ENCODE measurements around the gene CHKA.

Gene CHKA

DNA sequence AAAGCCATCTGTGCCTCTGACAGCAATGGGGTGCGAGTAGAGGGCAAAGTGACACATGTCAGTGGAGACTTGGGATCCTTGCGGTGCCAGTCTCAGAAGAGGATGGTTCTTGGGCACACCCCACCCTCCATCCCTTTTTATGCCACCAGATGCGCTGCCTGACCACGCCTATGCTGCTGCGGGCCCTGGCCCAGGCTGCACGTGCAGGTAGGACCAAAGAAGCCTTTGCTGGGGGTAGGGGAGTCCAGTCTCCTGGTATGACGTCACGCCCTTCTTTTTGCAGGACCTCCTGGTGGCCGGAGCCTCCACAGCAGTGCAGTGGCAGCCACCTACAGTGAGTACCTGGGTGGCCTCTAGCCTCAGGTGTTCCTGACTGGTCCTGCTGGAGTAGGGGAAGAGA lies 89.2 kb downstream of the CHKA start:
- peak overlapping the region; percentile 96 for H3K9ac ChIP-seq (ENCODE audit: insufficient read length, low read depth)
- no peak for DNase-seq (ENCODE audit: low read depth, low spot score)
- no peaks in the 10 kb centered on the region for H3K27me3 ChIP-seq (ENCODE audit: insufficient read depth, insufficient read length)
- H3K4me3 ChIP-seq (ENCODE audit: insufficient read length, low read depth), result no peak overlapping the region
- peaks cover 8% of the 10 kb centered on the region; the same call in 1 of the 2 replicates for H3K9me3 ChIP-seq (ENCODE audit: insufficient read depth, low read length)
- TF ChIP-seq YY1 (IDR thresholded peaks at IDR 0.05; ENCODE audit: insufficient read depth, insufficient read length), result no peak
- no peak for TF ChIP-seq ZNF274 (IDR thresholded peaks at IDR 0.05; ENCODE audit: low read depth, low read length)
- no peak for TF ChIP-seq SUZ12 (IDR thresholded peaks at IDR 0.05; ENCODE audit: extremely low read depth, insufficient read depth, insufficient read length)
- peaks cover 53% of the 10 kb centered on the region for H3K36me3 ChIP-seq (ENCODE audit: insufficient read depth, insufficient read length, low read length)
- H3K4me1 ChIP-seq (ENCODE audit: insufficient read depth, insufficient read length), result peaks cover 21% of the 10 kb centered on the region

DNA sequence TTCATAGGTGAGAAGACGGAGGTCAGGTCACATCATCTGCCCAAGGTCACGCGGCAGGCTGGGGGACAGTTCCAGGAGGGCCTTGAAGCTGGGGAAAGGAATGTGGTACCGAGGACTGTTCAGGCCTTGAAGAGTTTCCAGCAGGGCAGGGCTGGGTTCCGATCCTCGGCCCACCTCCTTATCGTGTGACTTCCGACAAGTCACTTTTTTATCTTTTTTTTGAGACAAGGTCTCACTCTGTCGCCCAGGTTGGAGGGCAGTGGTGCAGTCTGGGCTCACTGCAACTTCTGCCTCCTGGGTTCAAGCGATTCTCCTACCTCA lies 90.1 kb downstream of the CHKA start:
- Histone ChIP-seq H3K9ac (ENCODE audit: insufficient read length, low read depth) (peak overlapping the region; percentile 96), H3K27me3 (ENCODE audit: insufficient read depth, insufficient read length) (no peaks in the 10 kb centered on the region), H3K4me3 (ENCODE audit: insufficient read length, low read depth) (peak overlapping the region; percentile 92), H3K36me3 (ENCODE audit: insufficient read depth, insufficient read length, low read length) (peaks cover 51% of the 10 kb centered on the region), H3K4me1 (ENCODE audit: insufficient read depth, insufficient read length) (peaks cover 26% of the 10 kb centered on the region), H3K9me3 (ENCODE audit: insufficient read depth, low read length) (peaks cover 8% of the 10 kb centered on the region; the same call in 1 of the 2 replicates)
- no peak for DNase-seq (ENCODE audit: low read depth, low spot score)
- TF ChIP-seq ZNF274 (IDR thresholded peaks at IDR 0.05; ENCODE audit: low read depth, low read length), result no peak
- TF ChIP-seq YY1 (IDR thresholded peaks at IDR 0.05; ENCODE audit: insufficient read depth, insufficient read length), result no peak
- TF ChIP-seq SUZ12 (IDR thresholded peaks at IDR 0.05; ENCODE audit: extremely low read depth, insufficient read depth, insufficient read length), result no peak

DNA sequence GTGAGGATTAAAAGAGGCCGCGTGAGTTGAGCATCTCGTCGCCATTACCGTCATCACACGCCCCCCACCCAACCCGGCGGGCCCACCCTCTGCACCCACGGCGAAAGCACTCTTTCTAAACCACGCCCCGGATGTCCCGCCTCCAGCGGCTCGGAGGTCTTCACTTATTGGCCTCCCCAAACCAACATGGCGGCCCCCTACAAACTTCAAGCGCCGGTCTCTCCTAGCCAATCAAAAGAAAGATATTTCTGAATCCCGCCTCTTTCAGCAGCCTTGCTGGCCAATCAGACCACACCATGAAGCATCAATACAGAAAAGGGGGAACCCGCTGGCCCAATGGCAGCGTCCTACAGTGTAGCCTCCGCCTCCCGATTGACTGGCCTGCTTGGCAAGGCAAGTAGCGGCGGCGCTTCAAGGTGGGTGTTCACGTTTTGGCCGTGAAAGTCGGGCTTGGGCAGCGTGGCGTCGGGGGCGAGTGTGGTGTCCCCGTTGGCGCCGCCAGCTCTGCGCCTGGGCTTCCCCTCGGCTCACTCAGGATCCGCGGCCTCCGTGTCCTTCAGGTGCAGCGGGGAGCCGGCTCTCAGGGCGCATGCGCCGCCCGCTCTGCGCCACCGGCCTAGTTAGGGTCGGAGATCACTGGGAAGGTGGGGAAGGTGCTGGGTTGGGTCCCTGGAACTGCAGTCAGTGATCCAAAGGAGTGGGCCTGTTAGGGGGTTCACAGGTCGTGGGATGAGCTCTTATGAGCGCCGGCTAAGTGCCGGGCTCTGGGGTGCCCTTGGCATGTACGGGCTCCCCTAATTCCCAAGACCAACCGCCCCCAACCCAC lies 90.7 kb downstream of the CHKA start, which contains the start of gene NDUFS8:
TSS of gene NDUFS8 (plus strand) at position 364 of the 826 bp plus-strand sequence. CDS start 1,471 bp downstream, outside the sequence.
- DNase-seq (ENCODE audit: low read depth, low spot score), result peak; percentile 98
- H3K27me3 ChIP-seq (ENCODE audit: insufficient read depth, insufficient read length), result no peaks in the 10 kb centered on the region
- peaks cover 52% of the 10 kb centered on the region for H3K36me3 ChIP-seq (ENCODE audit: insufficient read depth, insufficient read length, low read length)
- peaks cover 8% of the 10 kb centered on the region; the same call in 1 of the 2 replicates for H3K9me3 ChIP-seq (ENCODE audit: insufficient read depth, low read length)
- peak within 1 kb of the TSS; percentile 92 for H3K4me3 ChIP-seq (ENCODE audit: insufficient read length, low read depth)
- TF ChIP-seq SUZ12 (IDR thresholded peaks at IDR 0.05; ENCODE audit: extremely low read depth, insufficient read depth, insufficient read length), result no peak
- peak; percentile 79 for TF ChIP-seq YY1 (IDR thresholded peaks at IDR 0.05; ENCODE audit: insufficient read depth, insufficient read length)
- H3K9ac ChIP-seq (ENCODE audit: insufficient read length, low read depth), result peak within 1 kb of the TSS; percentile 96
- H3K4me1 ChIP-seq (ENCODE audit: insufficient read depth, insufficient read length), result peaks cover 26% of the 10 kb centered on the region

DNA sequence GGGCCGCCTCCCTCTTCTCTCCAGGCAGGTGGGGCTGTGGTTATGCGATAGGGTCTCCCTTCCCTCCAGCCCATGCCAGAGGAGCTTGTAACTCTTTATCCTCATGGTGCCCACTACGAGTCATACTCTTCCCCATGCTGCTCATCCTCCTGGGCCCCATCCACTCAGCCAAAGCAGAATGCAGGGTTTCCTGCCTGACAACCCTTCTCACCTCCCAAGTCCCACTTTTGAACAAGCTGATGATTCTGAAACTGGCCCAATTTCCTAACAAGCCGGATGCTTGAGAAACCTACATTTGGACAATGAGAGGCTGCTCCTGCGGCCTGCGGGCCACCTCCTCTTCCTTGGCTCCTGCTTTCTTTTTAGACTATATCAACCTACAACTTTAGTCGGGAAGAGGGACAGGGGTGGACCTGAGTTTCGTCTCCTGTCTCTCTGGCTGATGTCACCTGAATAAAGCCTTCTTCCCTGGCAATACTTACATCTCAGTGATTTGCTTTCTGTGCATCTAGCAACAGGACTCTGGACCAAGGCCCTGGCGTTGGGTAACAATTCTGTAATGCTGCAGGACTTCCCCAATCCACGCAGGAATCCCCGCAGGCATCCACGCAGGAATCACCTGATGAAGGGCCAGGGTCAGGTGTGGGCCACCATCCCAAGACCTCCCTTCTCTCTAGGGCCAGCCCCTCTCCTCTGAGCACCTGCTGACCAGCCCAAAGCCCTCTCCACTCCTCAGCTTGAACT lies 92.2 kb downstream of the CHKA start:
- Histone ChIP-seq H3K4me1 (ENCODE audit: insufficient read depth, insufficient read length) (peaks cover 26% of the 10 kb centered on the region), H3K27me3 (ENCODE audit: insufficient read depth, insufficient read length) (no peaks in the 10 kb centered on the region), H3K9me3 (ENCODE audit: insufficient read depth, low read length) (peaks cover 8% of the 10 kb centered on the region; the same call in 1 of the 2 replicates), H3K36me3 (ENCODE audit: insufficient read depth, insufficient read length, low read length) (peaks cover 54% of the 10 kb centered on the region), H3K4me3 (ENCODE audit: insufficient read length, low read depth) (peak overlapping the region; percentile 81), H3K9ac (ENCODE audit: insufficient read length, low read depth) (peak overlapping the region; percentile 89)
- DNase-seq (ENCODE audit: low read depth, low spot score), result no peak
- no peak for TF ChIP-seq YY1 (IDR thresholded peaks at IDR 0.05; ENCODE audit: insufficient read depth, insufficient read length)
- no peak for TF ChIP-seq ZNF274 (IDR thresholded peaks at IDR 0.05; ENCODE audit: low read depth, low read length)
- no peak for TF ChIP-seq SUZ12 (IDR thresholded peaks at IDR 0.05; ENCODE audit: extremely low read depth, insufficient read depth, insufficient read length)

DNA sequence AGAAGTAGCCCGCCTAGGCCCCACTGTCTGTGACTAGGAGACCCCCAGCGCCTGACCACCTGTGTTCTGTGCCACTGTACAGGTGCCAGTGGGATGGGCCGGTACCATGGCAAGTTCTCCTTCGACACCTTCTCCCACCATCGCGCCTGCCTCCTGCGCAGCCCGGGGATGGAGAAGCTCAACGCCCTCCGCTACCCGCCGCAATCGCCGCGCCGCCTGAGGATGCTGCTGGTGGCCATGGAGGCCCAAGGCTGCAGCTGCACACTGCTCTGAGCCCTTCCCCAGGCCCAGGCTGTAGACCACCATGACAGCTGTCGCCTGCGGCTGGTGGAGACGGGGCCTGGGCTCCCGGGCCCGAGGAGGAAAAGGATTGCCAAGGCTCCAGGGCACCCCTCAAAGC lies 93.5 kb downstream of the CHKA start:
- peaks cover 43% of the 10 kb centered on the region for H3K36me3 ChIP-seq (ENCODE audit: insufficient read depth, insufficient read length, low read length)
- H3K4me1 ChIP-seq (ENCODE audit: insufficient read depth, insufficient read length), result peaks cover 26% of the 10 kb centered on the region
- no peaks in the 10 kb centered on the region for H3K27me3 ChIP-seq (ENCODE audit: insufficient read depth, insufficient read length)
- peaks cover 8% of the 10 kb centered on the region; the same call in 1 of the 2 replicates for H3K9me3 ChIP-seq (ENCODE audit: insufficient read depth, low read length)
- DNase-seq (ENCODE audit: low read depth, low spot score), result no peak
- H3K4me3 ChIP-seq (ENCODE audit: insufficient read length, low read depth), result no peak overlapping the region
- no peak overlapping the region for H3K9ac ChIP-seq (ENCODE audit: insufficient read length, low read depth)
- no peak for TF ChIP-seq SUZ12 (IDR thresholded peaks at IDR 0.05; ENCODE audit: extremely low read depth, insufficient read depth, insufficient read length)
- no peak for TF ChIP-seq ZNF274 (IDR thresholded peaks at IDR 0.05; ENCODE audit: low read depth, low read length)
- no peak for TF ChIP-seq YY1 (IDR thresholded peaks at IDR 0.05; ENCODE audit: insufficient read depth, insufficient read length)

DNA sequence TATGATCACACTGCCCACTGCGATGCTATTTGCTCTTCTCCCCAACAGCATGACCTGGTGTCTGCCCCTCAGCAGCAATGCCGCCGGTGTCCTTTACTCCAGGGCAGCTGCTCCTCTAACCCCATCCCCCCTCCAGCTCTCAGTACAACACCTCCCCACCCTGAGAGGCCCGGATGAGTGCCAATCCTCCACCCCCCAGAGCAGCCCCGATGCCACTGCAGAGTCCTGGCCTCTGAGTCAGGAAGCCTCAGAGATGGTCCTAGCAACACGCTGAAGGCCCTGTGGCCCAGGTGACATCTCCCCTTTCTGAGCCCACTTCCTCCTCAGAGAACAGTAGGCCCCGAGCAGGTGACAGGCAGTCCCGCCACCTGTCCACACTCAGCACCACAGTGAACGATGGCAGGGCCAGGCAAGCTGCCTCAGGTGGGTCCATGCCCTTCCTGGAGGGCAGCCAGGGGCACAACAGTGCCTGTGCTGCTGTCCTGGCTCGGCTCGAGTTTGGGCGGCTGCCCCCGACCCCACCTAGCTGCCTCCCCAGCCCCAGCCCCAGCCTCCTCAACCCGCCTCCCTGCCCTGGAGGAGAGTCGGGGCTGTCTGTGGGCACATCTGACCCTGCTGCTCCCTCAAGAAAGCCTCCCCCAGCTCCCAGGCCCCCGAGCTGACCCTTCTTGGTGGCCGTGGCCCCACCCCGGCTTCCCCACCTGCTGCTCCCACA lies 94.6 kb downstream of the CHKA start:
- H3K4me1 ChIP-seq (ENCODE audit: insufficient read depth, insufficient read length), result peaks cover 26% of the 10 kb centered on the region
- H3K9me3 ChIP-seq (ENCODE audit: insufficient read depth, low read length), result peaks cover 8% of the 10 kb centered on the region; the same call in 1 of the 2 replicates
- peaks cover 33% of the 10 kb centered on the region for H3K36me3 ChIP-seq (ENCODE audit: insufficient read depth, insufficient read length, low read length)
- no peaks in the 10 kb centered on the region for H3K27me3 ChIP-seq (ENCODE audit: insufficient read depth, insufficient read length)
- DNase-seq (ENCODE audit: low read depth, low spot score), result no peak
- no peak overlapping the region for H3K9ac ChIP-seq (ENCODE audit: insufficient read length, low read depth)
- no peak for TF ChIP-seq SUZ12 (IDR thresholded peaks at IDR 0.05; ENCODE audit: extremely low read depth, insufficient read depth, insufficient read length)
- H3K4me3 ChIP-seq (ENCODE audit: insufficient read length, low read depth), result no peak overlapping the region
